HCT116 (cell line): ENCODE data around the gene KAZN.

Source experiments
- CEBPB ChIP-seq: IDR thresholded peaks from 2 replicates; pipeline ENCODE4 v1.6.1; 2012; ENCODE audit warnings: low read depth
- ELF1 ChIP-seq: IDR thresholded peaks from 2 replicates; pipeline ENCODE4 v1.6.1; 2012; ENCODE audit warnings: low read depth, borderline replicate concordance
- EZH2phosphoT487 ChIP-seq: fragments of 200-600 bp; IDR thresholded peaks from 2 replicates; pipeline ENCODE4 v1.6.1; 2018; ENCODE audit warnings: antibody characterized with exemption, borderline replicate concordance
- JUND ChIP-seq: IDR thresholded peaks from 2 replicates; pipeline ENCODE4 v1.6.1; 2012
- POLR2A ChIP-seq: IDR thresholded peaks from 2 replicates; pipeline ENCODE4 v1.7.0; 2011; ENCODE audit warnings: borderline replicate concordance; ENCODE audit not compliant: insufficient read depth, insufficient read length; ENCODE audit errors: extremely low read depth
- POLR2AphosphoS5 ChIP-seq: IDR thresholded peaks from 2 replicates; pipeline ENCODE4 v1.6.1; 2011; ENCODE audit warnings: mild to moderate bottlenecking, low read depth, low read length, moderate library complexity
- SIN3A ChIP-seq: IDR thresholded peaks from 2 replicates; pipeline ENCODE4 v1.6.1; 2012; ENCODE audit warnings: low read depth
- TCF7L2 ChIP-seq: IDR thresholded peaks from 2 replicates; pipeline ENCODE4 v1.7.0; 2011; ENCODE audit warnings: borderline replicate concordance, inconsistent platforms; ENCODE audit not compliant: insufficient read depth, insufficient read length; ENCODE audit errors: extremely low read depth
- ZNF274 ChIP-seq: fragments of 200-500 bp; sonication (Bioruptor generic); IDR thresholded peaks from 2 replicates; pipeline ENCODE4 v1.6.1; 2014; ENCODE audit warnings: mild to moderate bottlenecking, low read depth, low read length, inconsistent platforms
- TF ChIP-seq, protein P1 (sequence below), 3 experiments: fragments of 200-600 bp in 1 of 3; sonication (generic) in 1 of 3; IDR thresholded peaks in 2 of 3; conservative IDR thresholded peaks in 1 of 3; 2 replicates each; pipeline ENCODE4 v1.5.1; 2012 to 2017; ENCODE audit warnings: low read depth in 2 of 3, low read length in 2 of 3, antibody characterized with exemption in 1 of 3, borderline replicate concordance in 1 of 3, control low read depth in 1 of 3, mild to moderate bottlenecking in 1 of 3, mixed read lengths in 1 of 3, mixed run types in 1 of 3, moderate library complexity in 1 of 3; ENCODE audit not compliant: insufficient read depth in 1 of 3
- TF ChIP-seq, protein P2 (sequence below): IDR thresholded peaks from 2 replicates; pipeline ENCODE4 v1.6.1; 2012
- TF ChIP-seq, protein P3 (sequence below): IDR thresholded peaks from 2 replicates; pipeline ENCODE4 v1.6.1; 2012; ENCODE audit warnings: low read depth

DNA sequence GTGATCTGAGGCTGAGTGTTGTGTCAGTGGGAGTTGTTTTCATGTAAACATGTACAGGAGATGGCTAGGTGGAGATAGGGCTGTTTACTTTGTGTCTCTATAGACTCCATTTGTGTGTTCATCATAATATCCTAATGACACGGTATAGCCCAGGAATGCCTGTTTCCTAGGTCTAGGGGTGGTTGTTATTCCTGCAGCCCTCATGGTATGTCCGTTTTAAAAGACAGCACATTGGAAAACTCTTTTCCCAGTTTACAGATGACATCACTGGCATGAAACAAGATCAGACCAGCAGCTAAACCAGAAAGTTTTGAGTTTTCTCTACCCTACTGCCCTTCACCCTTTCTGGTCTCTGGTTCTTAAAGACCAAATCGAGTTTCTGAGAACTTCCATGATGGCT lies 327.7 kb downstream of the KAZN start:
- no peak for TF ChIP-seq POLR2A
- TF ChIP-seq EZH2phosphoT487 = no peak
- TF ChIP-seq, protein P1, sequence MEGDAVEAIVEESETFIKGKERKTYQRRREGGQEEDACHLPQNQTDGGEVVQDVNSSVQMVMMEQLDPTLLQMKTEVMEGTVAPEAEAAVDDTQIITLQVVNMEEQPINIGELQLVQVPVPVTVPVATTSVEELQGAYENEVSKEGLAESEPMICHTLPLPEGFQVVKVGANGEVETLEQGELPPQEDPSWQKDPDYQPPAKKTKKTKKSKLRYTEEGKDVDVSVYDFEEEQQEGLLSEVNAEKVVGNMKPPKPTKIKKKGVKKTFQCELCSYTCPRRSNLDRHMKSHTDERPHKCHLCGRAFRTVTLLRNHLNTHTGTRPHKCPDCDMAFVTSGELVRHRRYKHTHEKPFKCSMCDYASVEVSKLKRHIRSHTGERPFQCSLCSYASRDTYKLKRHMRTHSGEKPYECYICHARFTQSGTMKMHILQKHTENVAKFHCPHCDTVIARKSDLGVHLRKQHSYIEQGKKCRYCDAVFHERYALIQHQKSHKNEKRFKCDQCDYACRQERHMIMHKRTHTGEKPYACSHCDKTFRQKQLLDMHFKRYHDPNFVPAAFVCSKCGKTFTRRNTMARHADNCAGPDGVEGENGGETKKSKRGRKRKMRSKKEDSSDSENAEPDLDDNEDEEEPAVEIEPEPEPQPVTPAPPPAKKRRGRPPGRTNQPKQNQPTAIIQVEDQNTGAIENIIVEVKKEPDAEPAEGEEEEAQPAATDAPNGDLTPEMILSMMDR (IDR thresholded peaks at IDR 0.05 in 2 of 3, conservative IDR thresholded peaks at IDR 0.05 in 1 of 3; ENCODE audit: borderline replicate concordance in 1 of 3, insufficient read depth in 1 of 3, low read depth in 2 of 3, low read length in 2 of 3) = no peak
- no peak for TF ChIP-seq POLR2AphosphoS5
- TF ChIP-seq, protein P2, sequence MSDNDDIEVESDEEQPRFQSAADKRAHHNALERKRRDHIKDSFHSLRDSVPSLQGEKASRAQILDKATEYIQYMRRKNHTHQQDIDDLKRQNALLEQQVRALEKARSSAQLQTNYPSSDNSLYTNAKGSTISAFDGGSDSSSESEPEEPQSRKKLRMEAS = no peak
- TF ChIP-seq JUND = no peak
- TF ChIP-seq ZNF274 = no peak
- TF ChIP-seq SIN3A = no peak
- TF ChIP-seq CEBPB = no peak
- no peak for TF ChIP-seq ELF1
- no peak for TF ChIP-seq TCF7L2
- TF ChIP-seq, protein P3, sequence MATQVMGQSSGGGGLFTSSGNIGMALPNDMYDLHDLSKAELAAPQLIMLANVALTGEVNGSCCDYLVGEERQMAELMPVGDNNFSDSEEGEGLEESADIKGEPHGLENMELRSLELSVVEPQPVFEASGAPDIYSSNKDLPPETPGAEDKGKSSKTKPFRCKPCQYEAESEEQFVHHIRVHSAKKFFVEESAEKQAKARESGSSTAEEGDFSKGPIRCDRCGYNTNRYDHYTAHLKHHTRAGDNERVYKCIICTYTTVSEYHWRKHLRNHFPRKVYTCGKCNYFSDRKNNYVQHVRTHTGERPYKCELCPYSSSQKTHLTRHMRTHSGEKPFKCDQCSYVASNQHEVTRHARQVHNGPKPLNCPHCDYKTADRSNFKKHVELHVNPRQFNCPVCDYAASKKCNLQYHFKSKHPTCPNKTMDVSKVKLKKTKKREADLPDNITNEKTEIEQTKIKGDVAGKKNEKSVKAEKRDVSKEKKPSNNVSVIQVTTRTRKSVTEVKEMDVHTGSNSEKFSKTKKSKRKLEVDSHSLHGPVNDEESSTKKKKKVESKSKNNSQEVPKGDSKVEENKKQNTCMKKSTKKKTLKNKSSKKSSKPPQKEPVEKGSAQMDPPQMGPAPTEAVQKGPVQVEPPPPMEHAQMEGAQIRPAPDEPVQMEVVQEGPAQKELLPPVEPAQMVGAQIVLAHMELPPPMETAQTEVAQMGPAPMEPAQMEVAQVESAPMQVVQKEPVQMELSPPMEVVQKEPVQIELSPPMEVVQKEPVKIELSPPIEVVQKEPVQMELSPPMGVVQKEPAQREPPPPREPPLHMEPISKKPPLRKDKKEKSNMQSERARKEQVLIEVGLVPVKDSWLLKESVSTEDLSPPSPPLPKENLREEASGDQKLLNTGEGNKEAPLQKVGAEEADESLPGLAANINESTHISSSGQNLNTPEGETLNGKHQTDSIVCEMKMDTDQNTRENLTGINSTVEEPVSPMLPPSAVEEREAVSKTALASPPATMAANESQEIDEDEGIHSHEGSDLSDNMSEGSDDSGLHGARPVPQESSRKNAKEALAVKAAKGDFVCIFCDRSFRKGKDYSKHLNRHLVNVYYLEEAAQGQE = no peak
